Right forelimb (tissue), 1 donor: ENCODE results near the gene RABGAP1.

Experiments
- DNase-seq: peaks from one replicate; pipeline ENCODE4 v3.0.0-alpha.2; 2018

The RABGAP1 gene

DNA sequence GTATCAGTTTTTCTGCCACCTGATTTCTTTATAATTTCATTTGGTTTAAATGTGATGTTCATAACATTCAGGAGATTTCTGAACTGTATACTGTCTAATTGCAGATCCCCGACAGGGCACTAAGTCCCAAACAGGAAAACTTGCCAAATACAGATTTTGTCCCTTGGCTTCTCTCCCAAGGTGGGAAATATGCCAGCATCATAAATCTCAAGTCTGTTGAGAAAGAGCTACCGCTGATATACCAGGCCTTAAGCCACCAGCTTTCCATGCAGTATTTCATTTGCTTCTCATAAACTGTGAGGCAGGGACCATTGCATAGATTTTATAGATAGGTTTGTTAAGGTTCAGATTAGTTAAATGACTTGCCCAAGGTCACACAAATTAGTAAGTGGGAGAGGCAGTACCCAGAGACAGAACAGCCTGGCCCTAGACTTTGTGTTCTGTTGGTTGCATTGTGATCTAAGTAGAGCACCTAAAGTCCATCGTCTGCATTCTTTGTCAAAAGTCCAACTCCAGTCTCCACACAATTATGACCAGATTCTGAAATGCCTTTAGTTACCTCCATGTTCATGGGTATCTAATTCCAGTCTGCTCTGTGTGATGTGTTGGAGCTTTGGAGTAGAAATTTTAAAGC, 108.9 kb downstream of the RABGAP1 start:
- no peak for DNase-seq

DNA sequence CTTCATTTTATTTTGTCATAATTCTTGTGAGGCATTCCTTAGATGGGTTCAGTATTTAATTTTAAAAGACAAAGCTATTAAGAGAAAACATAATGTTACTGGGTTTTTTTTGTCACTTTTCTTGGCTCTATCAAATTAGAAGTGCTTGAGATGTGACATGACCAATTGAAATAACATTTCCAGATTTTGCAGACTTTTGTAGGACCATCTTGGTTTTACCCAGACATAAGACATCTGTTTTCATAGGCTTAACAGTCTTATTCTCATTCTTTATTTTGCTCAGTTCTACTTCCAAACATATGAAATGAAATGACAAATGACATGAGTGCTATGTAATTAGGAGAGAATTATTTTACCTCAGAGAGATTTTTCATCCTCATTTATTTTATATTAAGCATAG, 112.2 kb downstream of the RABGAP1 start:
- DNase-seq, result no peak

DNA sequence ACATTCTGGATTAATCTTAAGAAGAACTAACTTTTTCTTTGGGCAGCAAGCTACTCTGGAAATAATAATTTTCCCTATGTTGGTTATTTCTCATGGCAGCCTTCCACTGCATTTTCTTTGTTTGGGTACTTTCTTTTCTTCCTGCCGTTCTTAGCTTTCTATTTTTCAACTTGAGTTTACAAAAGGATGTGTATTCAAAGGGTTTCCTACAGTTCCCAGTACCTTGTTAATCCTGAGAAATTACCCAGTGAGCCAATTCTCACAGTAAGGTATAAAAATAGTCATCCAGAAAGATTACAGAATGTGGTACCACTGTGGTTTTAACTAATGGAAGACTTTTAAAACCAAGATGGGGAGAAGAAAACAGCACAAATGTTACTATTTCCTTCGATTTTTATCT, 112.9 kb downstream of the RABGAP1 start:
- DNase-seq, result no peak

DNA sequence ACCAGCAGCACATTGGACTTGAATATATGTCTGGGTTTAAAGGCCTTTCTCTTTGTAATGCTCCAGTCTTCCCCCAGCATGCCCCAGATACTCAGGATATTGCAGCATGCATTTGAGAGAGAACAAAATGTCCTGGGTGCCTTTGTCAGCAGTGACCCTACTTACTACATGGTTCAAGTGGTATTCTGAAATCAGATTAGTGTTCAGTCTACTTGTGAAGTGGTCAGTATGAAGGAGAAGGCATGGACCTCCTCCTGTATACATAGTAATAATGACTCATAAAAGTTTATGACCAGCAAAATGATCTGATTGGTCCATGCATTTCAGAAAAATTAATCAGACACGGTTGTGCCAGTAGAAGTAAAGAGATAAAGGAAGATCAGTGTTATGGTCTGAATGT, 118.0 kb downstream of the RABGAP1 start:
- no peak for DNase-seq

DNA sequence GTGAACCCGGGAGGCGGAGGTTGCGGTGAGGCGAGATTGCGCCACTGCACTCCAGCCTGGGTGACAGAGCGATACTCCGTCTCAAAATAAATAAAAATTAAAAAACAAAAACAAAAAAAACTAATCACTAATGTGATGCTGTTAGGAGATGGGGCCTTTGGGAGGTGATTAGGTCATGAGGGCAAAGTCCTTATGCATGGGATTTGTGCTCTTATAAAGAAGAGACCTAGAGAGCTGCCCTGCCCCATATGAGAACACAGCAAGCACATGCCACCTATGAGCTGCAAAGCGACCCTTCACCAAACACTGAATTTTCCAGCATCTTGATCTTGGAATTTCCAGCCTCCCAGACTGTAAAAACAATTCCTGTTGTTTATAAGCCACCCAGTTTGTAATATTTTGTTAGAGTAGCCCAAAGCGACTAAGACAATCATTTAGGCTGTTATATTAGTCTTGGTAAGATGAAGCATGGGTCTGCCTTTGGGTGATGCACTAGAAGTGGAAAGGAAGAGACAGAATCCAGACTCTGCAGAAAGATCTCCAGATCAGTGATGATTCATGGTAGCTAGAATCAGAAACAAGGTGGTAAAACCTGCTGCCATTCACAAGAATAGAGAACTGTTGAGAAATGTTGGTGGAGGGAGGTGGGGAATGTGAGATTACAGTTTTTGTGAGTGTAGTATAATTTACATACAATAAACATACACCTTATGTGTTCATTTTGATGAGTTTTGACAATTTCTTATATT, 118.8 kb downstream of the RABGAP1 start:
- DNase-seq, result no peak

DNA sequence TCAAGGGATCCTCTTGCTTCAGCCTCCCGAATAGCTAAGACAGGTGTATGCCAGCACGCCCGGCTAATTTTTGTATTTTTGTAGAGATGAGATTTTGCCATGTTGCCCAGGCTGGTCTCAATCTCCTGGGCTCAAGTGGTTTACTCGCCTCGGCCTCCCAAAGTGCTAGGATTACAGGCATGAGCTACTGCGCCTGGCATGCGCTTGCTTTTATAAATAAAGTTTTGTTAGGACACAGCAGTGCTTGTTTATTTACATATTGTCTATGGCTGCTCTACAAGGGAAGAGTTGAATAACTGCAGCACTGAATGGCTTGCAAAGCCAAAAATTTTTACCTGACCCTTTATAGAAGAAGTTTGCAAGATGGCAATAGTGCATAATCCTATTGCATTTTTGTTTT, 120.4 kb downstream of the RABGAP1 start:
- no peak for DNase-seq

DNA sequence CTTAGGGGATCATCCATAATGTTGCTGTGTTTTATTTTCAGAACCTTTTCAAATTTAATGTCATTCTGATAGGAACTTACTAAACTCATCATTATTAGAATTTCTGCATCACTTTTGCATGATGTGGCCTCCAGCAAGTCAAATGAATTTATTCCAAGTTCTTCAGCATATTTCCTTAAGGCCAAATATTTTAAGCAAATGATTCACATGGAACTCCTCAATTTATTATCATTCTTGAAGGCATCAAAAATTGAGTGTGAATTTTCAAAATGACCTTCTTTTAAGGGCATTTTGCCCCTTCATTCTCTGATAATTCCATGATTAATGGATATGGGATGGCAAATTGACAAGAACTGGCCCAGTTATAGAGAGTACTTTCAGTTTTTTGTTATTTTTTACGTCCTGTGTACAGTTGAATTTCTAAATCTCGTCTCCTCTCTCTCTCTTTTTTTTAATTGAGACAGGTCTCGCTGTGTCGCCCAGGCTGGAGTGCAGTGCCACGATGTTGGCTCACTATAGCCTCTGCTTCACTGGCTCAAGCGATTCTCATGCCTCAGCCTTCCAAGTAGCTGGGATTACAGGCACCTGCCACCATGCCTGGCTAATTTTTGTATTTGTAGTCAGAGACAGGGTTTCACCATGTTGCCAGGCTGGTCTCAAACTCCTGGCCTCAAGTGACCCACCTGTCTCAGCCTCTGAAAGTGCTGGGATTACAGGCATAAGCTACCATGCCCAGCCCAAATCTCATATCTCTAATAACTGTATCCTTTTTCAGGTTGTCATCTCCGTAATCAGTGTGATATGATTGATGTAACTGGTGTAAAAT, 121.7 kb downstream of the RABGAP1 start:
- DNase-seq, result no peak

DNA sequence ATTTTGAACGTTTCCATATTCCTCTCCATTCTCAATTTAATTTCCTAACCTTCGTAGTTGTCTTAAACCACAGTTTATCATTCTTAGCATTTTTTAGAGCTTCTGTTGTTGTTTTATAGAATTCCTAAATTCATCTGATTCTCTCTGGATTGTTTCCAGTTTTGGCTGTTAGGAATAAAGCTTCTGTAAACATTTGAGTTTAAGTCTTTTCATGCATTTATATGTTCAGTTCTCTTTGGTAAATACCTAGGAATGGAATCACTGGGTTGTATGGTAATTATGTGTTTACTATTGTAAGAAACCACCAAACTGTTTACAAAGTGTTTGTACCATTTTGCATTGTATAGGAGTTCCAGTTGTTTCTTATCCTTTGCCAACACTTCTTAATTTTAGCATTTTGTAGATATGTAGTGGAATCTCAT, 122.4 kb downstream of the RABGAP1 start:
- no peak for DNase-seq

DNA sequence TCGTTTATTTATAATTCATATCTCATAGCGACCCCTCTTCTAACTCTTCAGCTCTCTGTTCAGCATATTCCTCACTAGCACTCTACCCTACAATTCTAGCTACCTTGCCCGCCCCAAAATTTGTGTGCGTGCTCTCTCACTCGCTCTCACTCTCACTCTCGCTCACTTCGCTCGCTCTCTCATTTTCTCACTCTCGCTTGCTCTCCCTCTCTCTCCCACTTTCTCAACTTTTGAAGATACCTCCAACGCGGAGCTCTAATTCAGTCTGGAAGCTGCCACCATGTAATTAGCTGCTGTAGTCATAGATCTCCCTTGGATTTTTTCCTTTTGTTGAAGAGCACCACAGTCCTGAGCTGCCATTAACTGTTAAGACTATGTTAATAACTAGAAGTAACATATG, 123.1 kb downstream of the RABGAP1 start:
- DNase-seq, result no peak

DNA sequence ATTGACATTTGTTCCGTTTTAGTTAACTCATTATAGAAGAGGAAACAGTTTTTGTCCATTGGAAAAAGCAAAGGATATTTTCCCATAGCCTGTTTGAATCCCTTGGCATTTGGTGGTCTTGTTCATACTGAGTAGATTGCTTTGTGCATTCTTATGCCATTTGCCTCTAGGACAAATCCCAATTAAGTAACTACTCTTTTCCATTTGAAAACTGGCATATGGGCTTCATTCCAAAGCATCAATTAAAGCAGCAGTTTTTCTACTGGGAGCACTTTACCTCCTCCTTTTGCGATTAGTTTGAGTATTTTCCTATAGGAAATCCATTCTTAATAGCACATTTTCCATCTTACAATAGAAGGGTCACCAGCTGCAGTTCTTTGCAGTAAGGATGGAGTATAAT, 123.9 kb downstream of the RABGAP1 start:
- no peak for DNase-seq

DNA sequence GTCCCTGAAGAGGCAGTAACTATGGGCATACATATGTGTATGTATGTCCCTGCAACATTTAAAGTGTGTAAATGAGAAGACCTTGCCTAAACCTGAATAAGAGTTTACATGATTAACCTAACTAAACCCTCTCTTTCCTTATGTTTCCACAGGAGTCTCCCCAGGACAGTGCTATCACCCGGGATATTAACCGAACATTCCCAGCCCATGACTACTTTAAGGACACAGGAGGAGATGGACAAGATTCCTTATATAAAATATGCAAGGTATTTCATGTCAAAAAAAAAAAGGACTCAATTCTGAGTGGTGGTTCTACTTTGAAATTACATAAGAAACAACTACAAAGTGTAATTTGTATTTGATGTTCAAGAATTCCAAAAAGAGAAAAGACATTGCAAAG, 124.4 kb downstream of the RABGAP1 start:
- DNase-seq, result no peak

DNA sequence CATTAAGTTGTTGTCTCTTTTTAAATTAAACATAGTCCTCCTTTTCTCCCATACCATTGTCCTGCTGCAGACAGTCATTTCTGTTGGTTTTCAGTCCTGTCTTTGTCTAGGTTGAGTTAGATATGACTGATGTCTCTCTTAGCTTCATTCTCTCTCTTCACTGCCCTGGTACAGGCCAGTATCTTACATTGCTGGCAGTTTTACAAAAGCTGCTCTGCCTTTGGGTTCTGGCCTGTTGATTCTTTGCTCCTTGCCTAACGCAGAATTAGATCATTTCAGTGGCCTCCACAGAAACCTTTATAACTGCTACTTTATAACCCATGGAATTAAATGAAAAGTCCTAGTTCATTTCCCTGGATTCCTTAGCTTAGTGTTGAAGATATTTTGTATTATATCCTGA, 126.3 kb downstream of the RABGAP1 start:
- no peak for DNase-seq

DNA sequence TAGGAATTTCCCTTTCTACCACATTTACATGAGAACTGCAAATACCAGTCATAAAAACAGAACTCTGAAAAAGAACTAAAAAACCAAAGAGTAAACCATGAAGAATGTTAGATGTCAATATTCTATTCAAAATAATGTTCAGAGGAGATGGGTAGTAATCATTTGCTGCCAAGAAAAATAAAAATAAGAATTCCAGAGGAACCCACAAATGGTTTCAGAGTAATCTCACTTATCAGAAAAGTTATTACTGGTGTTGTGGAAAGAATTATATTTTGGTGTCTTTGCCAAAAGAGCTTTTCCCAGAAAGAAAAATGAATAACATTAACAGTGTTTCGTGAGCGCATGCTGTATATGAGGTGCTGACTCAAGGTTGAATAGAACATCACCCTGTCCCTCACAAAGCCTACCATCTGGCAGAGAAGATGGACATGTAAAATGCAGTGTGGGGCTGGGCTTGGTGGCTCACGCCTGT, 128.2 kb downstream of the RABGAP1 start:
- no peak for DNase-seq

DNA sequence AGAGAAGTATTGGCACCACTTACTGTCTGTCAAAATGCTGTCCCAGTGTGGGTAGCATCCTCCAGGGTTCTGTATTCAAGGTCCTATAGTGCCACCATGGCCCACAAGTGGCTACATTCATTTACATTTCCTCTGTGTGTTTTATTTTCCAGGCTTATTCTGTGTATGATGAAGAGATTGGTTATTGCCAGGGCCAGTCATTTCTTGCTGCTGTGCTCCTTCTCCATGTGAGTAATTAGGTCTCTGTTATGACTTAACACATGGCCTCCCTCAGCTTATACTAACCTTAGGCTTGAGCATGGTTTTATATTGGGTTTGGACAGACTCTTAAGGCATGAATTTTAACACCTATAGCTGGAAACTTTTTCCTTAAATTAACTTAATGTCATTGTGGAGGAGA, 129.4 kb downstream of the RABGAP1 start:
- no peak for DNase-seq

DNA sequence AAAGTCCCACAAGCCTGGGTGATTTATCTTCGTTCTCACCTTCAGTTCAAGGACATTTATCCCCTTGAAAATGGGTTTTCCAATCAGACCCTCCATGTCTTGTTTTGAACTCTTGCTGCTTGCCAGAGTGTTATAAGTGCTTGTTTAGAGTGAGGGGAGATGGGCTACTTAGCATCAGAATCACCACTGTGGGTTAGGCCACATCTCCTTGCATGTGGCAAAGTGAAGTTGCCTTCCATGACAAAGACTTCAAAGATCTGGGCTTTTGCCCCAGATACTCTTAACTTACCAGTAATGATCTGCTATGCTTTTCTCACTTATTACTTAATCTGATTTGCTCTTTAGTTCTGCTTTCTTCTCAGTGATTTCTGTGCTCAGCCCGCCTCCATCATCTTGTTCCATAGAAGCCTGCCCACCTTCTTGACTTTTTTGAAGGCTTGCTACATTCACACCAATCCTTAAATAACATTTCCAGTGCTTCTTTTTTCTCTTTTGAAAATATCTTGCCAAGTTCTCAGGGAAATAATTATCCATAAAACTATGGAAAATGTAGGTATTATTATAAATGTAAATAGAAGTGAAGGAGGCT, 131.7 kb downstream of the RABGAP1 start:
- no peak for DNase-seq

DNA sequence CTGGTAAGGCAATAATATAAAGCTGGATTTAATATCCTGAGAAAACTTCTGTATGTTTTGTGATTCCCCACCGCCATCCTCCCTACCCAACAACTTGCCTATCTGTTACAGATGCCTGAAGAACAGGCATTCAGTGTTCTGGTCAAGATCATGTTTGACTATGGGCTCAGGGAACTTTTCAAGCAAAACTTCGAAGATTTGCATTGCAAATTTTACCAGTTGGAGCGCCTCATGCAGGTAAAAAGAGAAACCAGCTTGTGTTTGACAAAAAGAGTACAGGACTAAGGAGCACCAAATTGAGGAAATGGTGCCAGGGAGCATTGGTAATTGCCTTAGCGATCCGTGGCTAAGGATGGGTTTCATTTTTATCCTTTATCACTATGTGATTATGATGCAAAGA, 132.6 kb downstream of the RABGAP1 start:
- DNase-seq, result no peak

DNA sequence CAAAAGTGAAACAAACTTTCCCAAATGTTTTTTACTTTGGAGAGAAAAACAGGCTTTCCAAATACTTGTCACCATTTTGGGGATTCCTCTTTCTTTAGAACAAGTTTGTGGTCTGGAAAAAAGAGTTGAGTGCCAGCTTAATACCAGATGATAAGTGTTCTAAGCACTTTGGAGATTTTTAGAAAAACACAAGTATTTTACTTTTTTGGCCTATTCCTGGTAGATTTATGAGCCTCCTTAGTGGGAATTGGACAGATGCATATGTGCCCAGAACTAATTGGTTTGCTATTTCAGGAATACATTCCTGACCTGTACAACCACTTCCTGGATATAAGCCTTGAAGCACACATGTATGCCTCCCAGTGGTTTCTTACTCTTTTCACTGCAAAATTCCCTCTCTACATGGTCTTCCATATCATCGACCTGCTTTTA, 133.2 kb downstream of the RABGAP1 start:
- no peak for DNase-seq

DNA sequence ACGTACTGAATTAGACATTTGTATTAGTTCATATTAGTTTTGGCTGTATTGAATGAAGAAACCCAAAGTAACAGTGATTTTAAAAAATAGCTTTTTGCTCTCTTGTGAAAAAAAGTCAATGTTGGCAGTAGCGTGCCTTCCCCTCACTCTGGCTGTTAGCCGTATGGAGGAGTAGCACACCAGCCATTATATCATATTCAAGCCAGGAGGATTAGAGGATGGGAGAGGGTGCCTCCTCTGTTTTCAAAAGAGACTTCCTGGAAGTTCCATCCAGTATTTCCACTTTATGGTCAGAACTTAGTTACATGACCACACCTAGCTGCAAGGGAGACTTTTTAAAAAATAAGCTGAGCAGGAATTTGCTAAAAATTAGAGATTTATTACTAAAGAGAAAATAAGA, 133.8 kb downstream of the RABGAP1 start:
- DNase-seq, result no peak

DNA sequence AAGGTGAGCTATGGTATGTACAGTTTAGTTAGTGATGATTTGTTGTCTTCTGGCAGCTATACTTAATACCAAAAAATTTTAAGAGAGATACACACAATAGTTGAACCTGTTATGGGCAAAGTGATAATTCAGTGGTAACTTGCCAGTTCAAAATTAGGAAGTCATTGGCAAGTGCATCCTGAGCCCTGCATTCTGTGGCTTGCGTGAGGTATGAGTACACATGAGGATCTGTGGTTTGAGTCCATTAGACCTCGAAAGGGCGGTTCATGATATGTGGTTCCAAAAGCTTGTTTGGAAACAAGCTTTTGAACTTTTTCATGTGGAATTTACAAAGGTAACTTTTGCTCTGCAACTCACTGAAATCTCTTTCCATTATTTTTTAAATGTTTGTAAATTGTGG, 139.6 kb downstream of the RABGAP1 start:
- no peak for DNase-seq

DNA sequence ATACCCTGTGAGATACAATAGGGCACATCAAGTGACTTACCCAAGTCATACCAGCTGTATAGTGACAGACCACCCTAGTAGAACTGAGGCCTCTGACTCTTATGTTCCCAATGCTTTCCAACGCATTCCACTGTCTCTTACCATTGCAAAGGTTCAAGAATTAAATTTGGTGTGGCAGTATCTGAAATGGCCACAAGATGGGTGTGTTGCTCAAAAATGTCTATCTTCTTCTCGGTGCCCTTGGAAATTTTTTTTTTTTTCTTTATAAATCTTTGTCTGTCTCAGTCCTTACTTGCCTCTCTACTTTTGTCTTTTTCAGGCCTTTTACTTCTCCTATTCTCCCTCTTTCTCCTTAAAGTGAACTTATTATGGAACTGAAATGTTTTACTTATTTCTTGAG, 141.0 kb downstream of the RABGAP1 start:
- DNase-seq, result no peak

DNA sequence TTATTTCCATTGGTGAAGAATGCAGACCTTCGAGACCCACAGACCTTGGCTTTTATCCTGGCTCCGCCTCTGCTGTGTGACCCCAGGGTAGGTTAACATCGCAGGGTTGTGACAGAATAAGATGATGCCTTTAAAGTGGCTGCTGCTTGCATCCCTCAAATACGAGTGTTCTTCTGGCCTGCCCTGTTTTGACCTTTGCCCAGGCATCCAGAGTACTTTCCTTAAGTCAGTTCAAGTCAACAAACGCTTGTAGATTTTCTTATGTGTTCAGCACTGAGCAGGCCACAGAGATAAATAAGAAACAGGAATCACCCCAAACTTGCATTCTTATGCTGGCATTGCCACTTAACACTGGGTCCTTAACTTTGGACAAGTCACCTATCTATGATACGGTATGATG, 142.9 kb downstream of the RABGAP1 start:
- DNase-seq, result no peak

DNA sequence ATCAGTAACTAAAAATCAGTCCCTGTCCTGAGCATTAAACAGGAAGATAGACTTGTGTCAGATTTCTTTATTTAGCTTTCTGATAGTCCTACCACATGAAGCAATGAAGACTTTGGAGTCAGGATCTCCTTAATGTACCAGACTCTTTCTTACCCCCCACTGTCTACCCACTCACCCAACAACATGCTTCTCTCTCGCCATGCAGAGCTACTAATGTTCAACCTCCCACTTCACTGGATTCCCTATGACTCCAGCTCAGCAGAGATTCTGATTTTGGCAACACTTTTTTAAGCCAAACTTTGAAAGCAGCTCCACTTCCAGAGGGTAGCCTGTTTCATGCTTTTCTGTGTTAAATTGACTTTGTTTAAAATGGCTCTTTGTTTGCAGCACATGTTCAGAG, 143.4 kb downstream of the RABGAP1 start:
- no peak for DNase-seq

DNA sequence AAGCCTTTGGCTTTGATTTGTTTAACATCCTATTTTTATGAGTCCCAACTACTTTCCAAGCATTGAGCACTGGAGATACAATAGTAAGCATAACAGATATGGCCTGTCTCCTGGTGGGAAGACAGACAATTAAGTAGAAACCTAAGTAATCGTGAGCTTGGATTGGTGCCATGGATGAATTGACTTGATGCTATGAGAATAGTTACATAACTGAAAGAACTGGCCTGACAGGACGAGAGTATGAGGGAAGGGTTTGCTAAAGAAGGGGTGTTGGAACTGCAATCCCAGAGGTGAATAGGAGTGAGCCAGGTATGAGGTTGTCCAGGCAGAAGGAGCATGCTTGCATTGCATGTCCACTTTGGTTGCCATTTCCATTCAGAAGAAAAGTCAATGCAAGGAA, 145.1 kb downstream of the RABGAP1 start:
- DNase-seq, result no peak
